Epithelial cell of proximal tubule (primary cell): Measurements from ENCODE around the gene HHIPL2. TPM values are rescaled to one million over a fixed set of nuclear protein-coding genes. Genes with fewer than 3 reads are reported as not detected.

Experiments used
- DNase-seq: peaks from one replicate; pipeline ENCODE4 v3.0.0-alpha.2; 2011; ENCODE audit warnings: low read depth
- H3K4me3 ChIP-seq: 2 replicates; pipeline ENCODE4 v1.5.1; 2011; ENCODE audit warnings: low read depth, mild to moderate bottlenecking, low read length
- total RNA-seq: library from RNA; depleted of rRNA; stranded (reverse); fragments of >200 nt; gene quantifications from 2 replicates; pipeline ENCODE4 v1.2.3, GENCODE V29; 2015
- TF ChIP-seq, protein P1 (sequence below): conservative IDR thresholded peaks from 2 replicates; pipeline ENCODE4 v1.5.1; 2012; ENCODE audit warnings: low read depth, mild to moderate bottlenecking, low read length

HHIPL2 gene
- total RNA-seq, 1 donor from 2014 or later, result not detected

DNA sequence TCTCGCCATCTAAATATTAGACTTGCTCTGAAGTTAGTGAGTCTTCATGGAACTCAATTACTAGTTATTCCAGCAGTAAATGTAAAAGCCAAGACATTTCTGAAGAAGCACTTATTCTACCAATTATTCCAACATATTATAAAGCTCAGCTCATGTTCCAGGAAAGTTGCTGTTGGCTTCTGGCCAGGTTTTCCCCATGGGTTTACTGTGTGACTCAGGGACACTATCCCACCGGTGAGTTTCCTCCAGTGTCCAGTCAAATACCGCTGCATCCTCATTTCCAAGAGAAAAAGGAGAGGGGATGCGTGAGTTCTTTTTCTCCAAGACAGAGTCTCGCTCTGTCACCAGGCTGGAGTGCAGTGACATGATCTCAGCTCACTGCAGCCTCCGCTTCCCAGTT is 9.2 kb upstream of the HHIPL2 start:
- TF ChIP-seq, protein P1, sequence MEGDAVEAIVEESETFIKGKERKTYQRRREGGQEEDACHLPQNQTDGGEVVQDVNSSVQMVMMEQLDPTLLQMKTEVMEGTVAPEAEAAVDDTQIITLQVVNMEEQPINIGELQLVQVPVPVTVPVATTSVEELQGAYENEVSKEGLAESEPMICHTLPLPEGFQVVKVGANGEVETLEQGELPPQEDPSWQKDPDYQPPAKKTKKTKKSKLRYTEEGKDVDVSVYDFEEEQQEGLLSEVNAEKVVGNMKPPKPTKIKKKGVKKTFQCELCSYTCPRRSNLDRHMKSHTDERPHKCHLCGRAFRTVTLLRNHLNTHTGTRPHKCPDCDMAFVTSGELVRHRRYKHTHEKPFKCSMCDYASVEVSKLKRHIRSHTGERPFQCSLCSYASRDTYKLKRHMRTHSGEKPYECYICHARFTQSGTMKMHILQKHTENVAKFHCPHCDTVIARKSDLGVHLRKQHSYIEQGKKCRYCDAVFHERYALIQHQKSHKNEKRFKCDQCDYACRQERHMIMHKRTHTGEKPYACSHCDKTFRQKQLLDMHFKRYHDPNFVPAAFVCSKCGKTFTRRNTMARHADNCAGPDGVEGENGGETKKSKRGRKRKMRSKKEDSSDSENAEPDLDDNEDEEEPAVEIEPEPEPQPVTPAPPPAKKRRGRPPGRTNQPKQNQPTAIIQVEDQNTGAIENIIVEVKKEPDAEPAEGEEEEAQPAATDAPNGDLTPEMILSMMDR, result no peak
- no peak for DNase-seq
- H3K4me3 ChIP-seq, result no peak overlapping the region

DNA sequence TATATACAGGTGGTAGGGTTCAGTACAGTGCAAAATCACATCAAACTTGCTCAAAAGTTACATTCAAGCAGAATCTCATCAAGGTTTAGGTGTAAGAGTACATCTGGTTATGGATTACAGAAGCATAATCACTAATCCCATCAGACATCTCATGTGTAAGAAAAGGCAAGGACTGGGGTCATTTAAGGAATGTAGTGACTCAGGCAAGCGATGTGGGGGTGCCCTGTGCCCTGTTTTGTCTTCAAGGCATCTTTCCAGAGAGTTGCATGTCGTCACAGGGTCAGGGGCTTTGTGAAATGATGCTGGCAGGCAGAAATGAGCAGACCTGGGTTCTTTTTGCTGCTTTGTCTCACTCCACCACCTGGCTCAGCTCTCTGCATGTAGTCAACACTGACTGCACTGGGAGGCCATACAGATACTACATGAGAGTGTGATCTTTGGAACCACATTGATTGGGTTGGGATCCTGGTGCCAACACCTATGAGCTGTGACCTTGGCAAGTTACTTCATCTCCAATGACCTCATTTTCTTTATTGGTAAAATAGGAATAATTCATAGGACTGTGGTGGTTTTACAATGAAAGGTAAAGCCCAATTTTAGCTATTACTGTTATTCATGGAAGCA is 8.2 kb upstream of the HHIPL2 start:
- DNase-seq, result no peak
- TF ChIP-seq, protein P1, result no peak
- no peak overlapping the region for H3K4me3 ChIP-seq

DNA sequence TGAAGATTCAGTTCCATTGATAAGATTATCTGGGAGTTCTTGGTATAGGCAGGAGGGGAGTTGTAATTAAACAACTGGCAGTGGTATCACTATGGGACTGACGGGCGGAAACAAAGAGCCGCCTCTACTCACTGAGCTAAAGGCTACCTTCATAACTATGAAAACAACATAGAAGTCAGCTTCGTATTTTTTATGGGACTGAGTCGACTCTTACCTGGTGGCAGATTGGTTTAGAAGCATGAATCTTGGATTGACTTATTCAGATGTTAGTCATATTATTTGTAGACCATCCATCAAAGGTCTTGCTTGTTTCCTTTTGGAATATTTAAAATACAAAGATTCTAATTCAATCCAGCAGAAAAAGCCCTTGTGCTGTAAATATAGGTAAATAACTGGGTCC is 6.3 kb upstream of the HHIPL2 start:
- no peak overlapping the region for H3K4me3 ChIP-seq
- DNase-seq, result no peak
- TF ChIP-seq, protein P1, result no peak

DNA sequence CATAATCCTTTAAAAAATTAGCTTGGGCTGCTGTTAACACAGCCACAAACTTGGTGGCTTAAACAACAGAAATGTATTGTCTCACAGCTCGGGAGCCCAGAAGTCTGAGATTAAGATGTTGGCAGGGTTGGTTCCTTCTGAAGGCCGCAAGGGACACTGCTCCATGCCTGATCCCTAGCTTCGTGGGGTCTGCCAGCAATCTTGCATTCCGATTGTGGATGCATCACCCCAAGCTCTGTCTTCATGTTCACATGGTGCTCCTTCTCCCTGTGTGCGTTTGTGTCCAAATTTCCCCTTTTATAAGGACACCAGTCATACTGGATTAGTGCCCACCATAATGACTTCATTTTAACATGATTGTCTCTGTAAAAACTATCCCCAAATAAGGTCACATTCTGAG is 5.0 kb upstream of the HHIPL2 start:
- TF ChIP-seq, protein P1, result no peak
- no peak for DNase-seq
- H3K4me3 ChIP-seq, result no peak overlapping the region

DNA sequence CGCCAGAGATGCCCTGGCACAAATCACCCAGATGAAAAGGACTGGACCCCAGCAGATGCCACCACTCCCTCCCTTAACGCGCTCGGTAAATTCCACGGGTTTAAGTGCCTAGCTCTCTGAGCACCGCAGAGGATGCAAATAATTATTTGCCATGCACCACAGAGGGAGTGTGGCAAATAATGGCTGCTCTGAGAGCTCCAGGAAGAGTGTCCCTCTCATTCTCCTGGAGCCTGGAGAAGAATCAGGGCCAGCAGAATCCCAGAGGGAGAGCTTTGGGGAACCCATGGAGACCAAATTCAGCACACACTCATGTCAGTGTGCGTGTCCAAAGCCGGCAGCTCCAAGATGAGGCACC is 667 bp downstream of the HHIPL2 start:
- no peak overlapping the region for H3K4me3 ChIP-seq
- no peak for DNase-seq
- TF ChIP-seq, protein P1, result no peak

DNA sequence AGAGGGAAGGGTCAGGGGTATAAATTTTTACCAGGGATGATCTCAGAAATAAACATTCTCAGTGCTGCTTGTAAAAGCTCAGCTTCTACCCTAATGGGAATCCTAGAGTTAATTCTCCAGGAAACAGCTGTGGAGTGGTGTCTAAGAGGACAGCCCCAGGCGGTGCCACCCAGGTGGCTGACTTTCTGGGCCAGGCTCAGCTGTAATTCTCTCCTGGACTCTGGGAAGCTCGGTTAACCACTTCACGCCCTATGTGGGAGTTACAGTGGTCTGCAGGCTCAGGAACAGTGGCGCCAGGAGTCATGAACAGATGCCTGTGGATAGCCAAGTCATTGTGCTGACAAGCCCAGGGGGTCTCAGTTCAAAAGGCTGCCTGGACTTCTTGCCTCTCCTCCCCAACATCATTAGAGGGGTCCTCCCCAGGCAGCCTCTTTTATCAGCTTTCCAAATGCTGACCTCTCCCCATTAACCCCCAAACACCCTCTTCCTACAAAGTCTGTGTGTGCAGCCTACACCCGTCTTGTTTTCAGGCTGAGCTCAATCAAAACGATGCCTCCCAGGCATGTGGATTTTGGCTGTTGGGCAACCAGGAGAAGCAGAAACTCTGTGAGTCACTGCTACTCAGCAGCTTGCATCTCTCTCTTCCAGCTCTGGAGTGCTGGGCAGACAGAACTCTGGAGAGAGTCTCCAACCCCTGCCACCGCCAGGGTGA is 1.2 kb downstream of the HHIPL2 start:
- H3K4me3 ChIP-seq, result no peak overlapping the region
- TF ChIP-seq, protein P1, result peak; percentile 14
- DNase-seq, result peak; percentile 43

DNA sequence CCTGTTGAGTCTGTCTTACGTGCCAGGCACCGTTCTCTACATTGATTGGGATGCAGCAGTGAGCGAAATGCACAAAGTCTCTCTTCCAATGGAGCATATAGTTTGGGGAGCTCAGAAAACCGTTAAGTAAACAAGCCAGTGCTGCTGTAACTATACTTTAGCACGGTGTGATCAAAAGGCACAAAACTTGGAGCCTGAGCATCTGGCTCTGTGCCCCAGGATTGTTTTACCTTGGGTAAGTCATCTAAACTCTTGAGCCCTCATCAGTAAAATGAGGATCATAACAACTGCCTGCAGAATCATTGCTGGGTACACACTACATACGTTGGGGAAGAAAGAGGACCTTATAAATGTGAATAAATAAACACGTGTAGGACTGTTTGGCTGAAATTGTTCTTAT is 1.8 kb downstream of the HHIPL2 start:
- TF ChIP-seq, protein P1, result no peak
- H3K4me3 ChIP-seq, result no peak overlapping the region
- DNase-seq, result no peak
